Mesenchymal stem cell (in vitro differentiated cells and primary cell): Measurements from ENCODE around the gene DYNLRB1.

Source experiments
- DNase-seq: peaks from one replicate; pipeline ENCODE4 v3.0.0-alpha.2; 2013
- H2AFZ ChIP-seq: one replicate; pipeline ENCODE4 v1.6.1; 2013; ENCODE audit warnings: low read depth, mild to moderate bottlenecking, control low read depth, inconsistent platforms, low read length, moderate library complexity
- H2AK5ac ChIP-seq: 2 replicates; pipeline ENCODE4 v1.6.1; 2013; ENCODE audit warnings: low read length, moderate library complexity, mild to moderate bottlenecking, inconsistent platforms; ENCODE audit not compliant: severe bottlenecking
- H2BK120ac ChIP-seq: one replicate; pipeline ENCODE4 v1.6.1; 2013; ENCODE audit warnings: low read depth, mild to moderate bottlenecking, inconsistent platforms, low read length, moderate library complexity
- H2BK12ac ChIP-seq, 2 experiments: one replicate each; pipeline ENCODE4 v1.6.1; 2013; ENCODE audit warnings: inconsistent platforms in 2 of 2, low read length in 2 of 2, mild to moderate bottlenecking in 2 of 2, moderate library complexity in 2 of 2, control low read depth in 1 of 2
- H2BK15ac ChIP-seq: one replicate; pipeline ENCODE4 v1.6.1; 2013; ENCODE audit warnings: mild to moderate bottlenecking, low read depth, inconsistent platforms; ENCODE audit not compliant: poor library complexity, severe bottlenecking
- H2BK5ac ChIP-seq: 2 replicates; pipeline ENCODE4 v1.6.1; 2013; ENCODE audit warnings: low read depth, mild to moderate bottlenecking, low read length, control low read depth, inconsistent platforms; ENCODE audit not compliant: poor library complexity, severe bottlenecking
- H3K14ac ChIP-seq, 2 experiments: one replicate each; pipeline ENCODE4 v1.6.1; 2013; ENCODE audit warnings: inconsistent platforms in 2 of 2, low read length in 2 of 2, control low read depth in 1 of 2, mild to moderate bottlenecking in 1 of 2, moderate library complexity in 1 of 2
- H3K18ac ChIP-seq, 2 experiments: one replicate each; pipeline ENCODE4 v1.6.1; 2013; ENCODE audit warnings: inconsistent platforms in 2 of 2, low read length in 2 of 2, control low read depth in 1 of 2, low read depth in 1 of 2, mild to moderate bottlenecking in 1 of 2
- H3K23ac ChIP-seq, 2 experiments: one replicate each; pipeline ENCODE4 v1.6.1; 2013; ENCODE audit warnings: inconsistent platforms in 2 of 2, low read length in 2 of 2, mild to moderate bottlenecking in 2 of 2, moderate library complexity in 2 of 2, control low read depth in 1 of 2
- H3K27ac ChIP-seq: 2 replicates; pipeline ENCODE4 v1.5.1; 2013; ENCODE audit warnings: mild to moderate bottlenecking, moderate library complexity, low read length, control low read depth, inconsistent platforms; ENCODE audit not compliant: poor library complexity, severe bottlenecking
- H3K27me3 ChIP-seq, 2 experiments: 2 replicates each; pipeline versions ENCODE4 v1.6.1 to v1.7.0; 2013; ENCODE audit warnings: low read length in 2 of 2, mild to moderate bottlenecking in 2 of 2, moderate library complexity in 2 of 2, control low read depth in 1 of 2, inconsistent platforms in 1 of 2; ENCODE audit not compliant: control insufficient read depth in 1 of 2, insufficient read depth in 1 of 2
- H3K36me3 ChIP-seq, 2 experiments: 2 replicates each; pipeline versions ENCODE4 v1.6.1 to v1.7.0; 2013; ENCODE audit warnings: low read length in 2 of 2, control low read depth in 1 of 2, inconsistent platforms in 1 of 2, low read depth in 1 of 2, mild to moderate bottlenecking in 1 of 2; ENCODE audit not compliant: insufficient read depth in 2 of 2, control insufficient read depth in 1 of 2
- H3K4ac ChIP-seq, 2 experiments: one replicate each; pipeline ENCODE4 v1.6.1; 2013; ENCODE audit warnings: inconsistent platforms in 2 of 2, low read length in 2 of 2, mild to moderate bottlenecking in 2 of 2, moderate library complexity in 2 of 2, control low read depth in 1 of 2, low read depth in 1 of 2
- H3K4me1 ChIP-seq: 2 replicates; pipeline ENCODE4 v1.6.1; 2013; ENCODE audit warnings: low read depth, low read length, control low read depth; ENCODE audit not compliant: control insufficient read depth, insufficient read depth
- H3K4me2 ChIP-seq: 2 replicates; pipeline ENCODE4 v1.6.1; 2013; ENCODE audit warnings: low read length, mild to moderate bottlenecking, inconsistent platforms; ENCODE audit not compliant: poor library complexity, severe bottlenecking
- H3K4me3 ChIP-seq, 2 experiments: 2 replicates each; pipeline versions ENCODE4 v1.5.1 to v1.7.0; 2013; ENCODE audit warnings: low read length in 2 of 2, mild to moderate bottlenecking in 2 of 2, control low read depth in 1 of 2, low read depth in 1 of 2; ENCODE audit not compliant: insufficient read depth in 1 of 2
- H3K79me1 ChIP-seq: replicated peaks from 2 replicates; pipeline ENCODE4 v1.6.1; 2013; ENCODE audit warnings: mild to moderate bottlenecking, control low read depth, low read length, inconsistent platforms; ENCODE audit not compliant: poor library complexity, severe bottlenecking
- H3K9ac ChIP-seq: 2 replicates; pipeline ENCODE4 v1.7.0; 2013; ENCODE audit warnings: mild to moderate bottlenecking, low read length, moderate library complexity
- H3K9me3 ChIP-seq: 2 replicates; pipeline ENCODE4 v1.7.0; 2013; ENCODE audit warnings: mild to moderate bottlenecking, low read length; ENCODE audit not compliant: control insufficient read depth
- H4K8ac ChIP-seq: one replicate; pipeline ENCODE4 v1.6.1; 2013; ENCODE audit warnings: inconsistent platforms, mild to moderate bottlenecking, low read length, moderate library complexity
- H4K91ac ChIP-seq: one replicate; pipeline ENCODE4 v1.6.1; 2013; ENCODE audit warnings: mild to moderate bottlenecking, low read length, inconsistent platforms
- WGBS: methylation state at CpG from one replicate; pipeline ENCODE4 v1.1.7; 2013; ENCODE audit warnings: mixed read lengths; 5-methylcytosine and 5-hydroxymethylcytosine counted together

DYNLRB1 gene

GRCh38 chr20:34566978-34567891, 51.0 kb downstream of the DYNLRB1 start:
- no peak overlapping the region for H2BK120ac ChIP-seq
- no peak overlapping the region for H2BK5ac ChIP-seq
- peaks cover 18% of the 10 kb centered on the region for H3K4me1 ChIP-seq
- H3K79me1 ChIP-seq = peaks cover 1% of the 10 kb centered on the region
- H3K14ac ChIP-seq = peak overlapping the region in 1 of 2 experiments; percentile 39
- no peaks in the 10 kb centered on the region for H3K27me3 ChIP-seq
- H3K4me3 ChIP-seq = no peak overlapping the region
- no peak overlapping the region for H3K27ac ChIP-seq
- H3K9me3 ChIP-seq = no peaks in the 10 kb centered on the region
- no peak overlapping the region for H2AK5ac ChIP-seq
- no peak overlapping the region for H3K4me2 ChIP-seq
- no peak overlapping the region for H4K91ac ChIP-seq
- DNase-seq = no peak
- H3K23ac ChIP-seq = no peak overlapping the region
- H3K18ac ChIP-seq = no peak overlapping the region
- H3K4ac ChIP-seq = no peak overlapping the region
- no peak overlapping the region for H4K8ac ChIP-seq
- H3K36me3 ChIP-seq = peaks cover 15 to 39% of the 10 kb centered on the region in 2 experiments
- H2BK12ac ChIP-seq = no peak overlapping the region
- H3K9ac ChIP-seq = no peak overlapping the region
- WGBS = 89% methylated on average over 8 of the region's 9 CpGs
- H2BK15ac ChIP-seq = no peak overlapping the region
- H2AFZ ChIP-seq = no peak overlapping the region

GRCh38 chr20:34567892-34568865, 52.0 kb downstream of the DYNLRB1 start:
- H3K79me1 ChIP-seq = no peaks in the 10 kb centered on the region
- H4K8ac ChIP-seq = no peak overlapping the region
- no peak for DNase-seq
- H3K4me1 ChIP-seq = peaks cover 13% of the 10 kb centered on the region
- no peak overlapping the region for H3K4ac ChIP-seq
- H2AFZ ChIP-seq = no peak overlapping the region
- H3K27me3 ChIP-seq = no peaks in the 10 kb centered on the region
- no peak overlapping the region for H3K9ac ChIP-seq
- no peak overlapping the region for H2BK12ac ChIP-seq
- 96% methylated on average over 13 of the region's 15 CpGs for WGBS
- H3K4me2 ChIP-seq = no peak overlapping the region
- H4K91ac ChIP-seq = no peak overlapping the region
- H2BK15ac ChIP-seq = no peak overlapping the region
- no peak overlapping the region for H3K18ac ChIP-seq
- no peak overlapping the region for H3K14ac ChIP-seq
- H2BK5ac ChIP-seq = no peak overlapping the region
- H2BK120ac ChIP-seq = no peak overlapping the region
- peaks cover 16 to 34% of the 10 kb centered on the region in 2 experiments for H3K36me3 ChIP-seq
- H2AK5ac ChIP-seq = no peak overlapping the region
- no peak overlapping the region for H3K23ac ChIP-seq
- no peaks in the 10 kb centered on the region for H3K9me3 ChIP-seq
- H3K27ac ChIP-seq = no peak overlapping the region
- H3K4me3 ChIP-seq = no peak overlapping the region

- H3K18ac ChIP-seq = no peak overlapping the region
- no peak overlapping the region for H3K14ac ChIP-seq
- H2BK120ac ChIP-seq = no peak overlapping the region
- 83% methylated on average over 1 of the region's 2 CpGs for WGBS
- no peak overlapping the region for H3K27ac ChIP-seq
- no peak overlapping the region for H2BK5ac ChIP-seq
- H4K8ac ChIP-seq = no peak overlapping the region
- H3K79me1 ChIP-seq = no peaks in the 10 kb centered on the region
- DNase-seq = no peak
- no peak overlapping the region for H2AFZ ChIP-seq
- H3K4ac ChIP-seq = no peak overlapping the region
- no peaks in the 10 kb centered on the region for H3K27me3 ChIP-seq
- H3K4me3 ChIP-seq = no peak overlapping the region
- no peak overlapping the region for H2BK15ac ChIP-seq
- no peaks in the 10 kb centered on the region for H3K9me3 ChIP-seq
- no peak overlapping the region for H2AK5ac ChIP-seq
- H3K9ac ChIP-seq = no peak overlapping the region
- no peak overlapping the region for H3K23ac ChIP-seq
- H2BK12ac ChIP-seq = no peak overlapping the region
- H4K91ac ChIP-seq = no peak overlapping the region
- H3K36me3 ChIP-seq = peaks cover 26 to 38% of the 10 kb centered on the region in 2 experiments
- H3K4me2 ChIP-seq = no peak overlapping the region
- peaks cover 13% of the 10 kb centered on the region for H3K4me1 ChIP-seq
Measured at GRCh38 chr20:34569598-34569997, 53.4 kb downstream of the DYNLRB1 start.

- H2BK5ac ChIP-seq = no peak overlapping the region
- no peaks in the 10 kb centered on the region for H3K9me3 ChIP-seq
- H4K91ac ChIP-seq = no peak overlapping the region
- no peak overlapping the region for H2AFZ ChIP-seq
- no peaks in the 10 kb centered on the region for H3K27me3 ChIP-seq
- no peak overlapping the region for H2BK120ac ChIP-seq
- H3K27ac ChIP-seq = no peak overlapping the region
- no peak overlapping the region for H4K8ac ChIP-seq
- peaks cover 29 to 37% of the 10 kb centered on the region in 2 experiments for H3K36me3 ChIP-seq
- H2BK12ac ChIP-seq = no peak overlapping the region
- no peak overlapping the region for H2BK15ac ChIP-seq
- H3K4me1 ChIP-seq = peaks cover 6% of the 10 kb centered on the region
- WGBS = 0% methylated on average over 3 of the region's 3 CpGs
- no peak overlapping the region for H3K4ac ChIP-seq
- H3K9ac ChIP-seq = no peak overlapping the region
- no peak overlapping the region for H3K4me2 ChIP-seq
- peak; percentile 94 for DNase-seq
- no peak overlapping the region for H3K23ac ChIP-seq
- no peak overlapping the region for H3K14ac ChIP-seq
- H2AK5ac ChIP-seq = no peak overlapping the region
- H3K79me1 ChIP-seq = no peaks in the 10 kb centered on the region
- no peak overlapping the region for H3K4me3 ChIP-seq
- no peak overlapping the region for H3K18ac ChIP-seq
Measured at GRCh38 chr20:34570859-34571306, 54.7 kb downstream of the DYNLRB1 start.
